Neural progenitor cell (in vitro differentiated cells): ENCODE data around the gene KCNH6.

Experiments
- EZH2 ChIP-seq: fragments of 200-600 bp; sonication (generic); IDR thresholded peaks from 2 replicates; pipeline ENCODE4 v1.6.1; 2017; ENCODE audit warnings: antibody characterized with exemption, mild to moderate bottlenecking, moderate library complexity
- EZH2phosphoT487 ChIP-seq: fragments of 200-600 bp; sonication (generic); IDR thresholded peaks from 2 replicates; pipeline ENCODE4 v1.6.1; 2017; ENCODE audit warnings: antibody characterized with exemption
- TF ChIP-seq, protein P1 (sequence below): fragments of 200-600 bp; sonication (generic); IDR thresholded peaks from 2 replicates; pipeline ENCODE4 v1.5.1; 2017; ENCODE audit warnings: antibody characterized with exemption, mild to moderate bottlenecking

DNA sequence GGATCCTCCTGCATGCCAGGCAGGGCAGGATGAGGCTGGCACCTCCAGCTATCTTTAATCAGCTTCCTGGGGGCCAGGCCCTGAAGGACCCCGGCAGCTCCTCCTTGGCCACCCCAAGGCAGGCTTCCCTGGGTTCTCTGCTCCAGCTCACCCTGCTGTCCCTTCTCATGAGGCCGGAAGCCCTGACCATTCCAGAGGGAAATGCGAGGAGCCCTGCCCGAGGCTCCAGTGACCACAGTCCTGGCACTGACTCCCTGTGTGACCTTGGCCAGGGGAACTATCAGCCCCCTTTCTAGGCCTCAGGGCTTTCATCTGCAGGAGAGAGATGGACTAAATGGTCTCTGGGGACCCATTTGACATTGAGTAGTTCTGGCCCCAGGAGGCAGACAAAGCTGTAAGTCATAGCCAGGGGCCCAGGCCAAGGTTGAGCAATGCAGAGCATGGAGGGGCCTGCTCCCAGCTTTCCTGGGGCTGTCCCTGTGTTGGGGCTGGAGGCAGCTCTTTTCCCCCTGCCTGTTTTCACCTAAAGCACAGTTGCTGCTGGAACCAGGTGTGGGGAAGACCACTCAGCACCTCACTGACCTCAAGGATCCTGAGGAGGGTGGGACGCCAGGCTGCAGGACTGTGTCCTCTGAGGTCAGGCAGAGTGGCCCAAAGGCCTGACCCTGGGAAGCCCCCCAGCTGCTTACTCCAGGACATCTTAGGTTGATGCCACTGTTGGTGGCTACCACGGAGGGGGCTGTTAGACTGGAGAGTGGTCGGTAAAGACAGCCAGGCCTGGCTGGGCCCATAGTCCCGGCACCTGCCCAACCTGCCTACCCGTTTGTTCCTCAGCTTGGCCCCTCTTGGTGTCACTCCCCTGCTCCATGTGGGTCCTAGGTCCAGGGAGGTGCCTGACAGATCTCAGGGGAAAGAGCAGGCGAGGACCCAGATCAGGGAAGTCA, 8.1 kb downstream of the KCNH6 start:
- TF ChIP-seq, protein P1, sequence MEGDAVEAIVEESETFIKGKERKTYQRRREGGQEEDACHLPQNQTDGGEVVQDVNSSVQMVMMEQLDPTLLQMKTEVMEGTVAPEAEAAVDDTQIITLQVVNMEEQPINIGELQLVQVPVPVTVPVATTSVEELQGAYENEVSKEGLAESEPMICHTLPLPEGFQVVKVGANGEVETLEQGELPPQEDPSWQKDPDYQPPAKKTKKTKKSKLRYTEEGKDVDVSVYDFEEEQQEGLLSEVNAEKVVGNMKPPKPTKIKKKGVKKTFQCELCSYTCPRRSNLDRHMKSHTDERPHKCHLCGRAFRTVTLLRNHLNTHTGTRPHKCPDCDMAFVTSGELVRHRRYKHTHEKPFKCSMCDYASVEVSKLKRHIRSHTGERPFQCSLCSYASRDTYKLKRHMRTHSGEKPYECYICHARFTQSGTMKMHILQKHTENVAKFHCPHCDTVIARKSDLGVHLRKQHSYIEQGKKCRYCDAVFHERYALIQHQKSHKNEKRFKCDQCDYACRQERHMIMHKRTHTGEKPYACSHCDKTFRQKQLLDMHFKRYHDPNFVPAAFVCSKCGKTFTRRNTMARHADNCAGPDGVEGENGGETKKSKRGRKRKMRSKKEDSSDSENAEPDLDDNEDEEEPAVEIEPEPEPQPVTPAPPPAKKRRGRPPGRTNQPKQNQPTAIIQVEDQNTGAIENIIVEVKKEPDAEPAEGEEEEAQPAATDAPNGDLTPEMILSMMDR, result no peak
- no peak for TF ChIP-seq EZH2
- TF ChIP-seq EZH2phosphoT487, result no peak
